NAMALWA (cell line): ENCODE data around the gene EFNA4.
"Not testable (repeated sequence)": the region's sequence is repeated elsewhere in the genome, so short reads cannot be mapped to it uniquely, and the experiment has no call there.

Source experiments
- DNase-seq: peaks from one replicate; pipeline ENCODE4 v3.0.0-alpha.2; 2015; ENCODE audit warnings: low spot score

Gene EFNA4

DNA sequence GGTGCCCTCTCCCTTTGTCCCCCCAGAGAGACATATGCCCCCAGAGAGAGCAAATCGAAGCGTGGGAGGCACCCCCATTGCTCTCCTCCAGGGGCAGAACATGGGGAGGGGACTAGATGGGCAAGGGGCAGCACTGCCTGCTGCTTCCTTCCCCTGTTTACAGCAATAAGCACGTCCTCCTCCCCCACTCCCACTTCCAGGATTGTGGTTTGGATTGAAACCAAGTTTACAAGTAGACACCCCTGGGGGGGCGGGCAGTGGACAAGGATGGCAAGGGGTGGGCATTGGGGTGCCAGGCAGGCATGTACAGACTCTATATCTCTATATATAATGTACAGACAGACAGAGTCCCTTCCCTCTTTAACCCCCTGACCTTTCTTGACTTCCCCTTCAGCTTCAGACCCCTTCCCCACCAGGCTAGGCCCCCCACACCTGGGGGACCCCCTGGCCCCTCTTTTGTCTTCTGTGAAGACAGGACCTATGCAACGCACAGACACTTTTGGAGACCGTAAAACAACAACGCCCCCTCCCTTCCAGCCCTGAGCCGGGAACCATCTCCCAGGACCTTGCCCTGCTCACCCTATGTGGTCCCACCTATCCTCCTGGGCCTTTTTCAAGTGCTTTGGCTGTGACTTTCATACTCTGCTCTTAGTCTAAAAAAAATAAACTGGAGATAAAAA is 23.5 kb downstream of the EFNA4 start:
- DNase-seq = peak; percentile 32

DNA sequence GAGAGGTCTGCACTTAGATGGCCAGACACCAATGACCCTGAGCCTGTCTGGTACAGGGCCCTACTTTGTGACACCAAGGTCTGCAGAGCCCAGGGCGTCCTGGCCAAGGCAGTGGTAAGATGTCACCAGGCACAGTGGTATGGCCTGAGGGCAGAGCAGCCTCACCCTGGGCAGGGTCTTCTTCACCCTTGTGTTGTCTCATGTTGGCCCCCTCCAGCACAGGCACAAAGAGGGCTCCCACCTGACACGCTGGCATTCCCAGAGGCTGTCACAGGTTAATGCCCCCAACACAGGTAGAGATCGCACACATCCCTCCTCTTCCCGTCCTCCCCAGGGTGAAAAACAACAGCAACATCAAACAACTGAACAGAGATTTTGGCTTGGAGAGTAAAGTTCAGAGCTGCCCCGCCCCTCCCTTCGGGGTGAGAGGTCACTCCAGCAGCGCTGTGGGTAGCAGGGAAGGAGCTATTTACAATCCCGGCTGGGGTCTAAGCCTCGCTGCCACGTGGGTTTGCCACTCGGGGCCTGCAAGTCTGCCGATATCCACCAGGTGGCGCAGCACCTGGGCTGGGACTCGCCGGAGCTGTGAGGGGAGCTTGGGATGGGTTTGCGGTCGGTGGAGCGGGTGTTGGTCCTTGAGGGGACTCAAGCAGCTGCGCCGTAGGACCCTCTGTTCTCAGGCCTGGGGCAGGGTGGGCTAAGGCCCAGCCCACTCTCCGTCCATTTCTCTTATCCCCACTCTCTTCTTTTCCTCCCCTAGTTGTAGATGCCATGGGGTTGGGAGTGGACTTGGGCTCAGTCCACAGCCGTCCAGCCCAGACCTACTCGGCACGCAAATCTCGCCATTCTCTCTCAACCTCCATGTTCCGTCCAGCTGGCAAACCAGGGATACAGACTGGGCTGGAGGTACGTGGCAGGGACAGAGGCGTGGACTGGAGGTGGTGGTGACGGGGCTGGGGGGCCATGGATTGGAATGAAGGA is 27.8 kb downstream of the EFNA4 start:
- DNase-seq = peak; percentile 92

GRCh38 chr1:155092131-155092530 is 28.6 kb downstream of the EFNA4 start:
- DNase-seq = no peak

- no peak for DNase-seq
Observed at GRCh38 chr1:155092641-155093040, 29.1 kb downstream of the EFNA4 start.

- peak; percentile 74 for DNase-seq
Observed at GRCh38 chr1:155093911-155094621, 30.5 kb downstream of the EFNA4 start.

DNA sequence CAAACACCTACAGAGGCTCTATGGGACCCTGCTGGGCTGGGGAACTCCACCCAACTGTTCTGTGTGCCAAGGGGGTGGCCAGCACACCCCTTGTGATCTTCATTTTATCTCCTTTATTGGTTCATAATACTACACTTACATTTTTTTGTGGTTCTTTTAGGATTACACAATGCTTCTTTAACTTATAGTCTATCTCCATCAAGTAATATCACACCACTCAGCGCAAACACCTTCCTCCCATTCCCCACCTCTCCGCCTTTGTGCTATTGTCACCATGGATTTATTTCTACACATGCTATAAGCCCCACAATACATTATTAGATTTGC is 31.0 kb downstream of the EFNA4 start:
- DNase-seq = no peak

GRCh38 chr1:155099331-155099730 is 35.8 kb downstream of the EFNA4 start:
- no peak for DNase-seq

GRCh38 chr1:155103325-155103724 is 39.8 kb downstream of the EFNA4 start:
- no peak for DNase-seq

GRCh38 chr1:155104605-155105534 is 41.3 kb downstream of the EFNA4 start:
- no peak for DNase-seq

- DNase-seq = no peak
Observed at GRCh38 chr1:155105604-155106011, 42.1 kb downstream of the EFNA4 start.

DNA sequence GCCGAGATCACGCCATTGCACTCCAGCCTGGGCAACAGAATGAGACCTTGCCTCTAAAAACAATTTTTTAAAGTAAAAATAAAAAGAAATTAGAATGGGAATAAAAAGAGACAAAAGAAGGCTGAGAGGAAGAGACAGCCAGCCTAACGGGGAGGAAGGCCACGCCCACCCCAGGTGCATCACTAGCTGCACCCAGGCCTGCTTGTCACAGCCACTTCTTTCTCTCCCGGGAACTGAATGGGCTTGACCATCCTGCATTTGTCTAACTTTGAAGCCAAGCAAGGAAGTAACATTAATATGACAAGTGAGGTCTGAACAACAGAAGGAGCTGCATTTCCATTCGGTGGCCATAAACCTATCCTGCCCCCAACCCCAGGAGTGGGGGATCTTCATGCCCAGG is 43.3 kb downstream of the EFNA4 start:
- DNase-seq = no peak

- no peak for DNase-seq
Observed at GRCh38 chr1:155107309-155108264, 44.0 kb downstream of the EFNA4 start.

DNA sequence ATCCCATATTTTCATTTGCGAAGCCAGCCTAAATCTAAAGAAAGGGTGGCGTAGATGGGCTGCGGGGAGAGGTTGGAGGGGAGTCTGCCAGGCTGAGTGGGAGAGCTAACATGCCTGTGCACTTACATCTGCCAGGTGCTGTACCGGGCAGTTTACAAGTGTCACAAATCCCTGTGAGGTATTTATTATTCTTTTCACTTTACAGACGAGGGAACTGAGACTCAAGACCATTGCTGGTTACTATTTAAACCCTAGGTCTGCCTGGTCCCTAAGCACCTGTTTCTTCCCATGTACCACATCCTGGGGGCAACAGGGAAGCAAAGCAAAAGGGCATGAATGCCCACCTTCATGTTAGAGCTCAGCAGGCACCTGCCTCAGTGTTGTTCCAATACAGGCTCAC is 44.8 kb downstream of the EFNA4 start:
- no peak for DNase-seq

DNA sequence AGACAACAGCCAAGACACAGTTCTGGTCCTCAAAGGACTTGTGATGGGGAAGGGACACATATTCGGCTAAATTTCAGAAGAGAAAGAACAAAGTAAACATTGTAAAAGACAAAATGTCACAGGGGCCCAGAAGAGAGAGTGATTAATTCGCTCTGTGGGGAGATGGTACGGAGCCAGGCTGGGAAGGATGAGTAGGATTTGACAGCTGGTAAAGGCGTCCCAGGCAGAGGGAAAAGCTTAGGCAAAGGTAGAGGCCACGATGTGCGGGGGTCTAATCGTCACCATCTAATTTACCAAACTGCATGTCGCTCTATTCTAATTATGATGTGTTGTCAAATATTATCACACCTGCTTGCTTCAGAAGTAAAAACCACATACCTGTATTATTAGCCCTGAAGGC is 46.8 kb downstream of the EFNA4 start:
- no peak for DNase-seq

DNA sequence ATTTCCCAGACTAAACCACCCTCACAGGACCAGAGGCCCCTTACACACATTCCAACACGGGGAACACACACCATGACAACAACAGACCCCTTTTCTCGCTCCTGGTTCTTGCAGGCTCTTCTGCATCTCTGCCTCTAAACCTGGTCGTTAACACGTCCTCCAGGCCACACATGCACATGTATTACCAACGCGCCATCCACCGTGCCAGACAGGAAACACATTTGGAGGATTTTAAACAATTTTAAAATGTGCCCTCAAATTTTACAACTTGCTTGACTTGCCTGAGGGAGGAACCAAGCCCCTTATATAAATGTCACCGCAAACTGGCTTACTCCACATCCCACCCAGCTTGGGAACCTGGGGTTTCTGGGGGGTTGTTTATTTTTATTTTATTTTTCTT is 47.3 kb downstream of the EFNA4 start:
- no peak for DNase-seq

DNA sequence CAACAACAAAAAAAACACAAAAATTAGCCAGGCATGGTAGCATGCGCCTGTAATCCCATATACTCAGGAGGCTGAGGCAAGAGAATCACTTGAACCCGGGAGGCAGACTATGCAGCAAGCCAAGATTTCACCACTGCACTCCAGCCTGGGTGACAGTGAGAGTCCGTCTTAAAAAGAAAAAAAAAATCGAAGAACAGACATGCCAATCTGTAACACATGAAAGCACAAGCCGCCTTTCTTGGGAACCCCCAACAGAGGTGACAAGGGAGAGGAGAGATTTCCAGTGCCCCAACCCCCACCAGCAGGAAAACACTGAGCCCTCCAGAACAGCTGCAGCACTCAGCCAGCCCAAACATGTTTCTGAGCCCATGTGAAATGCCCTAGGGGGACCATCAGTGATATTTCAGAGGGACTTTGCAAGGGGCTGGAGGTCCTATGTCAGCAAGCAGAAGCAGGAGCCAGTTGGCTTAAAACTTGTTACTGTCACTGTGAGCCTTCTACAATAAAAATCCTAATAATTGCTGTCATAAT is 50.0 kb downstream of the EFNA4 start:
- no peak for DNase-seq

DNA sequence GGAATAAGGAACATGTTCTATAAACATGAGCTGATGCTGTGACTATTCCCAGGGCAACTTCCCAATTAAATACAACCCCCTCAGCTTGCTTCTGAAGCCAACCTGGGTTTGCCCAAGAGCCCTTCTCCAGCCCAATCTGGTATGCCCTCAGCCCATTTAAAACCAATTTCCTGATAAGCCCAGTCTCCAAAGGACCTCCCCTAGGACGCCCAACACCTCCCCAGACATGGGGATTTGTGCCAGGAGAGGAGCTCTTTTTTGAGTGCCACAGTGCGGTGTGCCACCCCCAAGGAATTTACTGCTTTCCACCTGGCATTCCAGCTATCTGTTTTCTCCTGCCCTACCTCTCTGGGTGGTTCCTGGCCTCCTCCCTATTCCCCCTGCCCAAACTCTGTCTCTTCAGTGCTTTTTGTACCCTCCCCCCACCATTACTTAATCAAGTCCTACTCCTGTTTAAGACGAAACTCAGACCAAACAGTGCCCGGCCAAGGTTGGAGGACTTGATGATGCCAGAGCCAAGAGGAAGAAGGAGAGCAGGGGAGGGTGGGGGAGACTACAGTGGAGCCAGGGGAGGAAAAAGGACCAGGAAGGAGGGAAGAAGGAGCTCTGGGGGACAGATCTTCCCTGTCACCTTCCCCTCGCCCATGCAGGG is 52.7 kb downstream of the EFNA4 start:
- no peak for DNase-seq

GRCh38 chr1:155117610-155118009 is 54.1 kb downstream of the EFNA4 start:
- no peak for DNase-seq

DNA sequence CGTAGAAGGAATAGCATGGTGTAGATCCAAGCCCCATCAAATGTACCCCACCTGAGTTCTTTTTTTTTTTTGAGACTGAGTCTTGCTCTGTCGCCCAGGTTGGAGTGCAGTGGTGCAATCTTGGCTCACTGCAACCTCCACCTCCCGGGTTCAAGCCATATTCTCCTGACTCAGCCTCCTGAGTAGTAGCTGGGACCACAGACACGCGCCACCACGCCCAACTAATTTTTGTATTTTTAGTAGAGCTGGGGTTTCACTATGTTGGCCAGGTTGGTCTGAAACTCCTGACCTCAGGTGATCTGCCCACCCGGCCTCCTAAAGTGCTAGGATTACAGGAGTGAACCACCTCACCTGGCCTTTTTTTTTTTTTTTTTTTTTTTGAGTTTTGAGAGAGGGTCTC is 54.5 kb downstream of the EFNA4 start:
- DNase-seq = not testable (repeated sequence)
